ENCODE data around the gene FRMD5. TPM values are rescaled to one million over a fixed set of nuclear protein-coding genes. Genes with fewer than 3 reads are reported as not detected.

FRMD5 gene
- total RNA-seq, 1 experiment from 2014 or later = 9.3 TPM

DNA sequence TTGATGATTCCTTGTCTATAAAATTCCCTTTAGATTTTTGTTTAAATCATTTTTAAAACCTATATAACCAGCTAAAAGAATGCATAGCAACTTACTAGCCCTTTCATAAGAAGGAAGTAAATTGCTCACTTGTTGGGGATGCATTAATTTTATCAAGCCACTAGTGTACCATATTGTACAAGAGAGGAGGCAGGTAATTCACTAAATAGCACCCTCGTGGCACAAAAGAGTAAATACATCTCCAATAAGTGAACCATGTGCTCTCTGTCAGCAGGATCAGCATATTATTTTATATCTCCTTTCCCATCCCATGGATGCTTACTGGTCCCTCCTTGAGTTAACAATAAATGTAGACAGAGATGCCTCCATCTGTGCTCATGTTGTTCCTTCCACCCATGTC lies 34.3 kb downstream of the FRMD5 start:
- DNase-seq (ENCODE audit: low read depth) = no peak

DNA sequence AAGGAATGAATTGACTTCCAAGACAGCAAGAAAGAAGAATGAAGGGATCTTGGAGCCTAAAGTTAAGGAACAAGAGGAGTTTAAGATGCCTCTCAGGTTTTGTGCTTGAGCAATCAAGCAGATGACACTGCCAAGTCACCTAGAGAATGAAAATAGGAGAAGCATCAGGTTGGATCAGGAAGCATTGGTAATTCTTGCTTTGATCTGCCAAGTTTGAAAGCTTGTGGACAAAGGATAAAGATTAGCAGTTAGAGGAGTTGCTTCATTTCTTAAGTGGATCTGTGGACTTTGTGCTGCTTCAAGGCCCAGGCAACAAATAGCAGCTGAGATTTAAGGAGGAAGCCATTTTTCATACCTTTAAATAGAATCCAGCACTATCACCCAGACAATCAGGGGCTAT lies 35.6 kb downstream of the FRMD5 start:
- no peak for DNase-seq (ENCODE audit: low read depth)

DNA sequence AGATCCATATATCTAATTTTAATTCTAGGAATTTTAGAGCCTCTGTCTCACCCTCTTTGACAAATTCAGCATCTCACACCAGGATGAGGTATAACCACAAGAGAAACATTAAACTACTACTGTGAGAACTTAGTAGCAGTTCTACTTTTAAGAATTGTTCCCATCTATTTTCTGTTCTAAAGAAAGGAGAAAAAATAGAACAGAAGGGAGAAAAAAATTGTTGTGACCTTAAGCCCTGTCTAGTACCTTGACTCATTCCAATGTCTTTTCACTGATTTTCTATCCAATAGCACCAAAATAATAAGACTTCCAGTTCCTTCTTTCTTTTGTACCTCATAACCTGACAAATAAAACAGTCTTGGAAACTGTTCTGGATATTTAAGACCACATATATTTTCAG lies 37.0 kb downstream of the FRMD5 start:
- no peak for DNase-seq (ENCODE audit: low read depth)

DNA sequence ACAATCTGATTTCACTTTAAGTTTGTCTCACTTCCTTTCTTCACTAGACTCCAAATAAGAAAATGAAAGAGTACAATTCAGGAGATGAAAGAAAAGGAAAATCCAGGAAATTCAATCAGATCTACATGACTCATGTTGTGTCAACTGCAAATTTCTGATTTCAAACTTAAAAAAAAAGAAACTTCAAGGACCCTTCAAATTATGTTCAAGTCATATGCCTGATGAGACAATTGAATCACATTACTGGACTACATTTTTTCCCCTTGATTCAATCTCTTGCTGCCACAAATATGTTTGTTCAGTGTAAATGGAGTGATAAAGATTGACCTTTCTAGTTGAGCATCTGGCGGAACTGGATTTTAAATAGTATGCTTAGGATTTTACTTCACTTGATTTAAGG lies 37.4 kb downstream of the FRMD5 start:
- peak; percentile 95 for DNase-seq (ENCODE audit: low read depth)

DNA sequence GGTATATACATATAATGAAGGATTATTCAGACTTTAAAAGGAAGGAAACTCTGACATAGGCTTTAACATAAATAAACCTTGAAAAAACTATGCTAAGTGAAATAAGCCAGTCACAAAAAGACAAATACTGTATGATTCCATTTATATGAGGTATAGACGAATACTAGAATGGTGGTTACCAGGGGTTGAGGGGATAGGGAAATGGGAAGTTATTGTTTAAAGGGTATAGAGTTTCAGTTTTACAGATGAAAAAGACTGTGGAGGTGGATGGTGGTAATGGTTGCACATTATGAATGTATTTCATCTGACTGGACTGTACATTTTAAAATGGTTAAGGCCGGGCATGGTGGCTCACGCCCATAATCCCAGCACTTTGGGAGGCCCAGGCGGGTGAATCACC lies 41.7 kb downstream of the FRMD5 start:
- DNase-seq (ENCODE audit: low read depth) = no peak

DNA sequence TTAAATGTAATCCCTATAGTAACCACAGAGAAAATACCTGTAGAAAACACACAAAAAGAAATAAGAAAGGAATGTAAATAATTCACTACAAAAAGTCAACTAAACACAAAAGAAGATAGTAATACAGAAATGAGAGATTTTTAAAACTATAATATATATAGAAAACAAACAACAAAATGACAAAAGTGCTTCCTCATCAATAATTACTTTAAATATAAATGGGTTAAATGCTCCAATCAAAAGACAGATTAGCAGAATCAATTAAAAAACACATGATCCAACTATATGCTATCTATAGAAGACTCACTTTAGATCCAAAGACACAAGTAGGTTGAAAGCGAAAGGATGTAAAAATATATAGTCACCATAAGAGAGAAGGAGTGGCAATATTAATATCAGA lies 45.8 kb downstream of the FRMD5 start:
- DNase-seq (ENCODE audit: low read depth) = no peak

DNA sequence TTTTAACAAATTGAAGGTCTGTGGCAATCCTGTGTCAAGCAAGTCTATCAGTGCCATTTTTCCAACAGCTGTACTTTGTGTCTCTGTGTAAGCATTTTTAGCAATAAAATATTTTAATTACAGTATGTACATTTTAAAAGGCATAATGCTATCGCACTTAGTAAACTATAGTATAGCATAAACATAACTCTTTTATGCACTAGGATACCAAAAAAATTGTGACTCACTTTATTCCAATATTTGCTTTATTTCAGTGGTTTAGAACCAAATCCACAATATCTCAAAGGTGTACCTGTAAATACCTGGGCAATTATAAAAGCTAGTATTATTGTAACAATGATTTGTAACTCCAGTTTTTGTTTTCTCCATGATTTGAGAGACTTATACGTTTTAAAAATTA lies 46.5 kb downstream of the FRMD5 start:
- no peak for DNase-seq (ENCODE audit: low read depth)

DNA sequence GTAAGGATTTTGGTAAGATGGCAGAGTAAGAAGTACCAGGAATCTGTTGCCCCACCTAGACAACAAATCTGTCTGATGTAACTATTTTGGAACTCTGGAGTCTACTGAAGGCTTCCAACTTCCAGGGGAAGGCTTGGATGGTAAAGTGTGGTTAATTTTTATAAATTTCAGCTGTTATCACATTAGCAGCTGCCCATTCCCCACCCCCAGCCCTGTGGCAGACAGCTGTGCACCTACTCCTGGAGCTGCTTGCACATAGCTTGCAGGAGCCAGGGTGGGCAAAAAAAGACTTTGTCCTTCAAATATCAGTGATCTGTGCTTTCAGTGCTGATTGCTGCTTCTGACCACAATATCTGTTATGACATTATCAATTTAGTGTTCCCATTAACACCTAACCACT lies 47.4 kb downstream of the FRMD5 start:
- no peak for DNase-seq (ENCODE audit: low read depth)

DNA sequence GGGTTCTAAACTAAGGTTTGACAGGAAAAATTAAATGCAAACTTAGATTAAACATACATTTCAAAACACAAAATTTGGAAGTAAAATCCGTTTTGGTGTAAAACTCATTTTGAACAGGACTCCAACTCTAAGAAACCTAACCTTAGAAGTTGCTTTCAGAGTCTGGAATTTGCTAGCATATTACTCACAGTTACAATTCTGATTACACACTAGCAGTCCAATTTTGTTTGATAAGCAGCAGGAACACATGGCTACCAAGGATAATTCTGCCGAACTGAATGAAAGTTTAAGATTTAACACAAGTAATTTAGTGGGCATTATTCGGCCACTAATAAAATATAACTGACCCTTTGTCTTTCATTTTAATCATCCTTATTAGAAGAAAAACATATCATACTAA lies 49.6 kb downstream of the FRMD5 start:
- DNase-seq (ENCODE audit: low read depth) = no peak

DNA sequence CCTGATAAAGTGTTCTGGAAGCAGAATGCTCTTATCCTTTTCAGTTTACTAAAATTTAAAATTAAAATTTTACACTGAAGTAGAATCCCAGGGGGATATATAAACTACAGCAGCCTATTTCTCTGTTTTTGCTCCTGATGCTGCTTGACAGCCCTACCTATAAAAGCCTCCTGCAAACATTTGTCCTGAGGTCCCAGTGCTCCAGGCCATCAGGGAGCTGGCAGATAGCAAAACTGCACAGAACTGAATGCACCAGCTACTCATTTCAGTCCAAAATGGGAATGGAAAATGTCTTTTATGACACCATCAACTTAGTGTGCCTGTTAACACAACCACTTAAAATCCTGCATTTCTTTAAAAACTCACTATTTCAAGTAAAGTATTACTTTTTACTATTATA lies 50.1 kb downstream of the FRMD5 start:
- DNase-seq (ENCODE audit: low read depth) = no peak

DNA sequence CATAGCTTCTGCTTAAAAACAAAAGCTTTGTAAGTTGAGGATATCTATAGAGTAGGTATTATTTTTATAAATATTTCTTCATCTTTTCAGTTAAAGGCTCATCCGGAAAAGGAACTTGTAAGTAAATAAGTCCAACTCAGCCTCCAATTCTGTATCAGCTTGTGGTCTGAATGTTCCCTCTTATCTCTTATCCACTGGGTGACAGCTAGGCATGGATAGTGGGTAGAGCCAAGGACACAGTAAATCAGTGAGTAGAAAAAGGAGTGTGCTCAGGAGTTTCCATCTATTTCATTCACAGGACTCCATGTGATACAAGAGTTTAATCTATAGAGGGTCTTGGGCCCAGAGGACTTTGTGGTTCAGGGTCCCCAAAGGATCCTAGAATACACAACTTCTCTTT lies 50.9 kb downstream of the FRMD5 start:
- DNase-seq (ENCODE audit: low read depth) = no peak

DNA sequence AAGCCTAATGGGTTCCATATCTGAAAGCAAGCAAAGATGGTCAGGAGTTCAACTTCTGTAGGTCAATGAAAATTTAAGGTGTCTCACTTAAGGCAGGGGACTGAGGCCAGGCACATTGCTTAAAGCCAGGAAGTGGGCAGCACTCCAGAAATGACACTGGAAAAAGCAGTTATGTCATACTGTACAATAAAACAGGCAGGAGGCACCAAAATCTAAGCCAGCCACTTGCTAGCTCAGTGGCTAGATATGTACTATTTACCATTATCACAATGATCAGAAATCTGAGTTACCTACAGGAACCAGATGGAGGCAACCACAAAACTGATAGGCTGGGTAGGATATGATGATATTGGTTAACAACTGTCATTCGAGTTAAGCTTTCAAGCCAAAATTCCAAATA lies 57.3 kb downstream of the FRMD5 start:
- peak; percentile 68 for DNase-seq (ENCODE audit: low read depth)

DNA sequence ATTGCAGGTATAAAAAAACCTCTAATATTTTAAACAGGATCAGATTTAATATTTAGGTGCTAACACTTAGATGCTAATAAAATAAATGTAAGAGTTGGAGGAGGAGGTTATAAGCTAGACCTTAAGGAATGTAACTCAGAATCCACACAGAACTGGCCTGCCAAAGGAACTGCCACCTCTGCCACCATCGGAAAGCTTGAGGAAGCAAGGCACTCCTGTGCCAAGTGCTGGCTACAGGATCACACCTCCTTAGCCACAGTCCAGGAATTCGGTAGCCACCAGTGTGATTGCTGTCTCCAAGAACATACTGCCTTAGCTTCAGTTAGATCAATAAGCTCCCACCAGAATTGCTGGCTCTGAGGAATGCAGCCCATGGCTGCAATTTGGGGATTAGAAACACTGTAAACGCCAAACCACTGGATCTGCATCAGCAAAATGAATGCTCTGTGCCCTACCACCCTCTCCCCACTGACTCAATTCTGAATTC lies 58.0 kb downstream of the FRMD5 start:
- no peak for DNase-seq (ENCODE audit: low read depth)

DNA sequence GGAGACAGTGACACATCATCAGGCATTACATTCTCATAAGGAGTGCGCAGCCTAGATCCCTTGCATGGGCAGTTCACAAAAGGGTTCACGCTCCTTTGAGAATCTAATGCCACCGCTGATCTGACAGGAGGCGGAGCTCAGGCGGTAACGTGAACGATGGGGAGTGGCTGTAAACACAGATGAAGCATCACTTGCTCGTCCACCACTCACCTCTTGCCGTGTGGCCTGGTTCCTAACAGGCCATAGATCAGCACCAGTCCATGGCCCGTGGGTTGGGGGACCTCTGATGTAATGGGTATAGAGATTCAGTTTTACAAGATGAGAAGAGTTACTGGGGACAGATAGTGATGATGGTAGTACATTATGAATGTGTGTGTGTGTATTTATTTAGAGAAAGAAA lies 63.0 kb downstream of the FRMD5 start:
- DNase-seq (ENCODE audit: low read depth) = no peak

DNA sequence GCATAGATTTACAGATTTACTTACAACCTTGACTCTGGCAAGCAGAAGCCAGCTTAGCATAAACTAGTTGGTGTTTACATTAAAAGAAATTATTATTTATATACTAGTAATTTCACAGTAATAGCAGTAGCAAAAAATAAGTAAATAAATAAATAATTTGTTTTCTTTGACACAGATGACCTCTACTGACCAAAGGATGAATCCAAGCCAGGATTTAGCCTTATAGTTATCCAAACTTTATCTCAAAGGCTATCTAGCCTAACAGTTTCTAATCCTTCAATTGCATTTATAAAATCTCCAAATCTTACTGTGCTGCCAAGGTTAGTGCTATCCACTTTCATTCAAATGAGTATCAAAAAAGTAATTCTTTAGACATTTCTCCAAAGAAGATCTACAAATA lies 64.3 kb downstream of the FRMD5 start:
- no peak for DNase-seq (ENCODE audit: low read depth)

DNA sequence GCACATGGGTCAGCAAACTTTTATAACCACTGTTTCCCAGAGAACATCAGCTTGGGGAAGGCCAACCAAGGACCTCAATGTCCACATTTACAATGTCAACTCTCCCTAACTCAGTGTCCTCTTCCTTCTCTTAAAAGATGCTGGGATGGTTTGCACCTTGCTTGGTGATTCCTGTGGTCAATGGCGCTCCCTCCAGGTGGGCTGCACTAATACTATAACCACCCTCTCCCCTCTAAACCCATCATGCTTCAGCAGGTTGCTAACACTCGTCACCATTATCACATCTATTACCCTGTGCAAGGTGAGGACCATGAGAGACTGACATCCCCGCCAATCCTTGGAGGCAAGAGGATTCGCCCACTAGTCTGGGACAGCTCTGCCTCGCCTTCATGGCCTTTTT lies 65.2 kb downstream of the FRMD5 start:
- DNase-seq (ENCODE audit: low read depth) = no peak

DNA sequence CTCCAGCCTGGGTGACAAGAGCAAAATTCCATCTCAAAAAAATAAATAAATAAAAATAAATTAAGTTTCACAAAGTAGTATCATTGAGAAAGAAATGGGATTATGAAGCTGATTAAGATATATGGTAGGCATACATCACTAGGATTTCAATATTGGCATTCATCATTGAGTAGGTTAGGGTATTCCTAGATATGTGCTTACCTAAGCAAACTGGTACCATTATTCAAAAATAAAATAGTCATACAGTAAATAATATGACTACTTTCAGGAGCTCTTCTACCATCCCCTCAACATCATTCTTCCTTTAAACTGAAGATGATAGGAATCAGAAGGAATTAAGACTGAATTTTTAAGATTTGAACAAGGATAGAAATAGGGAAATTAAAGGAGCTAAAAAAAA lies 66.6 kb downstream of the FRMD5 start:
- no peak for DNase-seq (ENCODE audit: low read depth)

DNA sequence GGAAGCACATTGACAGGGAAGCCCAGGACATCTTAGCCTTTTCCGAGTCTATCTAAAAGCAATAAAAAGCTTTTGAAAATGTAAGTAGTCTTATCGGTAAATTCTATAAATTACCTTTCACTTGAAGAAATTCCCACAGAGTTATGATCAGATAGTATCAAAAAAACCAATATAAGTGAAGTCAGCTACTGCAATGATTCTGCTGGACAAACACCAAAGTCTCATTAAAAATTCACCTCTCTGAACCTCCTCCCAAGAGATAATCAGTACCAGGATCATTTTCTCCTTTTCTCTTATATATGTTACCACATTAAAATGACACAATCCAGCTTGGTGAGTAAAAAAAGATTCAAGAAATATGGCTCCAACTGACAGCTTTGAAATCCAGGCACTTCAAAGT lies 69.2 kb downstream of the FRMD5 start:
- DNase-seq (ENCODE audit: low read depth) = no peak

DNA sequence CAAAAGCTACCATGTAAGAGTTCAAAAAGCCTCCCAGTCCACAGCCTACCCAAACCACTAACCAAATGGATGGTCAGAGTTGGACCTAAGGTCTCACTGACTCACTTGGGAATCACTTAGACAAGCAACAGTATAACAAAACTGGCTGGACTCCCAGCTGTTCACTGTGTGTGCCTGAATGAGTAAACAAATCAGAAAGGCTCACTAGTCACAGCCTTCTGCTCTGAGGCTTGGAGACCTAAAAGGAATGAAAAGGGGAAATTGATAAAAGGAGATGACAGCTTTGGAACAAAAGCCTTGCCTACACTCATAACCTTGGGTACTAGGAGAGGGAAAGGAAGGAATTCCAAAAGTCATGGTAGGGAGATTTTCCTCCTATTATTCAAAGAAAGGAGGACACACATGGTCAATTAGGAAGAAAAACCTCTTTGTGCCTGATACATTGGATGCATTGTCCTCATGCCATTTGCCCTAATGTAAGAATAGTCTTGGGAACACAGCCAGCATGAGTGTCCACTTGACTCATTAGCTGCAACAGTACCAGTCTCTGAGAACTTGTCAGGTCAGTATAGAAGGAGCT lies 92.3 kb downstream of the FRMD5 start:
- peak; percentile 99 for DNase-seq (ENCODE audit: low read depth)

DNA sequence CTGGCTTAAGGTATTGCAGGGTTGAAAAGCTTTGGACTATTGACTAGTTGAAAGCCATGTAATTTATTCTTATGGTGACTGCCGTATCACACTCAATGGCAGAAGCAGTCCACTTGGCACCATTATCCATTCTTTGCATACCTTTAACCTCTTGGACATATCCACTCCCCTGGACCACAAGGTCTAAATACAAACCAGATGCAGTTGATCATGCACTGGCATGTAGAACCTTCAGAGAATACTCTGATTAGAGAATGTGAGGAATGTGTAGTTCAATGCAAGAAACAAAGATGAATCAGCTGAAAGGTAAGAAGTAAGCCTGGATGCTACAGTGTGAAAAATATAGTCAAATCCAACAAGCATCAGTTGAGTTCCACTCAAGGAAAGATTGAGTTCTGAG lies 93.1 kb downstream of the FRMD5 start:
- DNase-seq (ENCODE audit: low read depth) = peak; percentile 92

DNA sequence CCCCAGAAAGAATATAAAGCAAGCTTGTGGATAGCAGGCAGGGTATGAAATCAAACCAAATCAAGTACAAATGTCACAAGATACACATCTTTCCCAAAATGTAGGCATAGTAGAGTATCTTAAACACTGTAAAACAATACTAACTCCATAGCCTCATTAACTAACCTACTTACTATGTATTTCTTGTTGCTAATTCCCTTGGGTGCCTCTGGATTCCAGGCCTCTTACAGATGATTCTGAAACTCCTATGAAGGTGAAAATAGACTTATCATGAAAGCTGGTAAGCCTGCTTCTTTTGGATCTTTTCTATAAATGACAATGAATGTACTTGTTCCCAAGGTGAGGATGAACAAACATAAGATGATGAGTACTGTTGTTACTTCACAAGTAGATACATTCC lies 93.8 kb downstream of the FRMD5 start:
- DNase-seq (ENCODE audit: low read depth) = no peak

DNA sequence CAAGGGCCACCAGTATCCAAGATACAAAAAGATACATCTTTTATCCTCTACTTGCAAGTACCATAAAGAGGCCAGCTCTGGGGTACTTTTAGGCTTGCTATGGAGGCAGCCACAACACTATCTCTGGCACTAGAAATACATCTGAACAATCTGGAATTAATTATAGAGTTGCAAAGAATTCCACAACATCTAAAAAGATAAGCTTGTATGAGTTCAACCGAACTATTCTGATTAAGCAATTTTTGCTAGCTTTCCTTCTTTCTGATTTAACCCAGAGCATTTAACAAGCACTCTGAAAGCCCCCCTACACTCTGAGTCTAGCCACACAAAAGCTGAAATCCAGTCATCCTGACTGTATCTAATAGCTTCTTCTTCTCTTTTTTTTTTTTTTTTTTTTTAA lies 95.4 kb downstream of the FRMD5 start:
- peak; percentile 83 for DNase-seq (ENCODE audit: low read depth)

DNA sequence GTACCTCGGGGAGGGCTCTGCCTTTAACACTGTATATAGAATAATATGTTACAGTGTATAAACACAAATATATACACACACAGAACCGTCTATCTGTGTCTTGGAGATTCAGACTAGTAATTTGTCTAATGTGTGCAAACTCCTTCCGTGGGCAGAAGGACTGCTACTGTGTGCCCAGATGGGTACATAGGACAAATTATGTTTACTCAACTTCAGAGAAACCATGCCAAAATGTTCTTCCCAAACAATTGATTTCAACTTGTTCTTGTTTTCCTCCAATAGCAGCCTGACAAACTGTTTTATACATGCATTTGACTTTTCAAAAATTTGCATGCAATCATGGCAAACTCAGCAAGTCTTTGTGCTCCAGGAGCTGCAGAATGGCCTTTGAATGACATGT lies 97.5 kb downstream of the FRMD5 start:
- no peak for DNase-seq (ENCODE audit: low read depth)

DNA sequence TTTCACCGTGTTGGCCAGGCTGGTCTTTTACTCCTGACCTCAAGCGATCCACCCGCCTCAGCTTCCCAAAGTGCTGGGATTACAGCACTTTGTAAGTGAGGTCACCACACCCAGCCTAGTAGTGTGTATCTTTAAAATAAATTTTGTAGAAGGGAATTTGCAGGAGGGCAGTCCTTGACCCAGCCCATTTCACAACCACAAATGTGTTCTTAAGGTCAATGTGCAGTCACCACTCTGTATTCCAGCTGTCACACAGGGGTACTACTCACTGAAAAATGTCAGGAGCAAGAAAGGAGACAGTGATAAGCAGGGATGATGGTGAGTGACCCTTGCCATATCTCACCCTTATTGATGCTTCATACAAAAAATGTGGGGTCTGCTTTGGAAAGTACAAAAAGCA lies 98.5 kb downstream of the FRMD5 start:
- DNase-seq (ENCODE audit: low read depth) = peak; percentile 51

DNA sequence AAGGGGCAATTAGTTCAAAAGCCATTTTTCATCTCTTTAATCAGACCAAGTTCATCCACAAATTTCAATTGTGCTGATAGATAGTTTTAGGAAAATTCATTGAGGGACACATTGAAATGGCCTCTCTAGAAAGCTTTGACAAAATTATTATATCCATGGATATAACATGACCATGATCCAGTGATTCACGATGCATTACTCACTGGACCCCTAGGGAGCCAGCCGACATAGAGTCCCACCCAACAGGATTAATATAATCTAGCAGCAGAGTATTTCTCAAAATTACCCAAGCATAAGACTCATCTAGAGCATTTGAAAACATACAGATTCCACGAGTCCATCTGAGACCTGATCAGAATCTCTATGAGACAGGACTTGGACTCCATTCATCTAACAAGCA lies 100.3 kb downstream of the FRMD5 start:
- DNase-seq (ENCODE audit: low read depth) = no peak

Measured in RPMI7951 (cell line).